Fibroblast of lung (primary cell): ENCODE measurements around the gene CTNNA1. TPM values are rescaled to one million over a fixed set of nuclear protein-coding genes. Genes with fewer than 3 reads are reported as not detected.
"Not testable (repeated sequence)": the region's sequence is repeated elsewhere in the genome, so short reads cannot be mapped to it uniquely, and the experiment has no call there.

Experiments
- DNase-seq, 2 donors: peaks; one replicate each; pipeline versions ENCODE4 v3.0.0 to v3.0.0-alpha.2; 2010; ENCODE audit warnings: low read depth in 2 of 2
- H2AFZ ChIP-seq: 2 replicates; pipeline ENCODE4 v1.5.1; 2012; ENCODE audit warnings: low read length, control low read depth, inconsistent platforms
- H3K27ac ChIP-seq: 2 replicates; pipeline ENCODE4 v1.5.1; 2011; ENCODE audit warnings: low read length, control low read depth; ENCODE audit not compliant: insufficient read depth
- H3K27me3 ChIP-seq: 2 replicates; pipeline ENCODE4 v1.5.1; 2011; ENCODE audit warnings: mild to moderate bottlenecking, low read length; ENCODE audit not compliant: control insufficient read depth, insufficient read depth
- H3K36me3 ChIP-seq: 2 replicates; pipeline ENCODE4 v1.5.1; 2011; ENCODE audit warnings: low read length; ENCODE audit not compliant: control insufficient read depth, insufficient read depth
- H3K4me1 ChIP-seq: 2 replicates; pipeline ENCODE4 v1.5.1; 2011; ENCODE audit warnings: low read length; ENCODE audit not compliant: control insufficient read depth, insufficient read depth; ENCODE audit errors: extremely low read depth
- H3K4me2 ChIP-seq: 2 replicates; pipeline ENCODE4 v1.5.1; 2011; ENCODE audit warnings: low read length, control low read depth; ENCODE audit not compliant: insufficient read depth; ENCODE audit errors: extremely low read depth
- H3K4me3 ChIP-seq, 4 experiments: fragments of 200-600 bp in 1 of 4; sonication (generic) in 1 of 4; replicated peaks in 1 of 4; 2 replicates each; pipeline ENCODE4 v1.5.1; 2011 to 2016; ENCODE audit warnings: low read length in 4 of 4, low read depth in 3 of 4, mild to moderate bottlenecking in 3 of 4, control low read depth in 2 of 4, inconsistent platforms in 1 of 4, mixed read lengths in 1 of 4; ENCODE audit not compliant: insufficient read depth in 1 of 4; ENCODE audit errors: control extremely low read depth in 1 of 4
- H3K79me2 ChIP-seq: 2 replicates; pipeline ENCODE4 v1.5.1; 2012; ENCODE audit warnings: mild to moderate bottlenecking, low read length, inconsistent platforms; ENCODE audit not compliant: control insufficient read depth, insufficient read depth
- H3K9ac ChIP-seq: 2 replicates; pipeline ENCODE4 v1.5.1; 2011; ENCODE audit warnings: mild to moderate bottlenecking, low read length, control low read depth; ENCODE audit not compliant: insufficient read depth
- H3K9me3 ChIP-seq: 2 replicates; pipeline ENCODE4 v1.5.1; 2012; ENCODE audit warnings: low read depth, low read length; ENCODE audit not compliant: control insufficient read depth, insufficient read depth
- H4K20me1 ChIP-seq: 2 replicates; pipeline ENCODE4 v1.5.1; 2011; ENCODE audit warnings: low read length; ENCODE audit not compliant: control insufficient read depth, insufficient read depth; ENCODE audit errors: extremely low read depth
- CTCF ChIP-seq, 2 donors: IDR thresholded peaks in 1 of 2; conservative IDR thresholded peaks in 1 of 2; 1 replicate in 1 of 2; 2 replicates in 1 of 2; pipeline ENCODE4 v1.5.1; 2011 to 2012; ENCODE audit warnings: low read length in 2 of 2, control low read depth in 1 of 2, inconsistent platforms in 1 of 2, low read depth in 1 of 2, mild to moderate bottlenecking in 1 of 2
- EZH2 ChIP-seq: IDR thresholded peaks from 2 replicates; pipeline ENCODE4 v1.5.1; 2012; ENCODE audit warnings: low read length, control low read depth, mild to moderate bottlenecking; ENCODE audit errors: missing control alignments
- polyA plus RNA-seq, 2 donors: library from polyadenylated mRNA; depleted of rRNA in 1 of 2; stranded (reverse) in 1 of 2; unstranded in 1 of 2; fragments of >200 nt; gene quantifications; 2 replicates each; pipeline ENCODE4 v1.2.1, GENCODE V29; 2011 to 2012; ENCODE audit warnings: missing spikeins in 1 of 2
- total RNA-seq: library from RNA; depleted of rRNA; stranded (reverse); fragments of >200 nt; gene quantifications from 2 replicates; pipeline ENCODE4 v1.2.1, GENCODE V29; 2014

CTNNA1 gene
- total and polyA plus RNA-seq, 2 donors (not counting 1 experiment from before 2014, with no cell fraction given) = 181 to 557 TPM

GRCh38 chr5:138725153-138725817 lies 27.9 kb upstream of the CTNNA1 start:
- Histone ChIP-seq H3K79me2 (no peaks in the 10 kb centered on the region), H3K9me3 (no peaks in the 10 kb centered on the region), H3K27me3 (no peaks in the 10 kb centered on the region), H4K20me1 (no peaks in the 10 kb centered on the region), H3K9ac (no peak overlapping the region), H3K4me3 (no peak overlapping the region), H3K36me3 (no peaks in the 10 kb centered on the region), H3K4me1 (no peaks in the 10 kb centered on the region), H3K4me2 (peak overlapping the region; percentile 33), H2AFZ (peak overlapping the region; percentile 32), H3K27ac (peak overlapping the region; percentile 23)
- TF ChIP-seq CTCF (conservative IDR thresholded peaks at IDR 0.05 in 1 of 2, IDR thresholded peaks at IDR 0.05 in 1 of 2; ENCODE audit: low read depth in 1 of 2, low read length in 2 of 2) (peak in 1 of 2 donors; percentile 34), EZH2 (no peak)
- peak; percentile 38 to 71 for DNase-seq

- Histone ChIP-seq H3K4me3 (no peak overlapping the region), H2AFZ (peak overlapping the region; percentile 36), H3K9me3 (no peaks in the 10 kb centered on the region), H3K27ac (peak overlapping the region; percentile 23), H4K20me1 (no peaks in the 10 kb centered on the region), H3K79me2 (no peaks in the 10 kb centered on the region), H3K36me3 (no peaks in the 10 kb centered on the region), H3K27me3 (no peaks in the 10 kb centered on the region), H3K9ac (no peak overlapping the region), H3K4me2 (peak overlapping the region; percentile 33), H3K4me1 (no peaks in the 10 kb centered on the region)
- no peak for DNase-seq
- TF ChIP-seq EZH2 (no peak), CTCF (conservative IDR thresholded peaks at IDR 0.05 in 1 of 2, IDR thresholded peaks at IDR 0.05 in 1 of 2; ENCODE audit: low read depth in 1 of 2, low read length in 2 of 2) (no peak)
Measured at GRCh38 chr5:138725818-138726416, 27.3 kb upstream of the CTNNA1 start.

- no peaks in the 10 kb centered on the region for H3K27me3 ChIP-seq
- TF ChIP-seq CTCF (conservative IDR thresholded peaks at IDR 0.05 in 1 of 2, IDR thresholded peaks at IDR 0.05 in 1 of 2; ENCODE audit: low read depth in 1 of 2, low read length in 2 of 2) (no peak), EZH2 (no peak)
- H3K9me3 ChIP-seq = no peaks in the 10 kb centered on the region
- no peak overlapping the region for H2AFZ ChIP-seq
- no peaks in the 10 kb centered on the region for H4K20me1 ChIP-seq
- H3K27ac ChIP-seq = no peak overlapping the region
- H3K4me1 ChIP-seq = no peaks in the 10 kb centered on the region
- no peak overlapping the region for H3K9ac ChIP-seq
- no peak overlapping the region for H3K4me2 ChIP-seq
- H3K36me3 ChIP-seq = no peaks in the 10 kb centered on the region
- no peak overlapping the region for H3K4me3 ChIP-seq
- no peaks in the 10 kb centered on the region for H3K79me2 ChIP-seq
- no peak for DNase-seq
Measured at GRCh38 chr5:138726848-138727247, 26.4 kb upstream of the CTNNA1 start.

- not testable (repeated sequence) for H3K4me2 ChIP-seq, H3K4me1 ChIP-seq, H4K20me1 ChIP-seq, H3K9ac ChIP-seq, DNase-seq, H3K9me3 ChIP-seq, H3K4me3 ChIP-seq, H3K27me3 ChIP-seq, H2AFZ ChIP-seq, H3K36me3 ChIP-seq, H3K79me2 ChIP-seq, H3K27ac ChIP-seq
Measured at GRCh38 chr5:138730496-138730895, 22.7 kb upstream of the CTNNA1 start.
